K562 (cell line): ENCODE data around the gene MRPL11. TPM values are rescaled to one million over a fixed set of nuclear protein-coding genes. Genes with fewer than 3 reads are reported as not detected.

ENCODE experiments used
- ARNT ChIP-seq, 2 experiments: fragments of 450-650 bp; IDR thresholded peaks; 2 replicates each; pipeline ENCODE4 v1.6.1; 2016; ENCODE audit warnings: mild to moderate bottlenecking in 1 of 2
- HNRNPLL ChIP-seq: fragments of 200-400 bp; formaldehyde crosslinking; IDR thresholded peaks from 2 replicates; pipeline ENCODE4 v1.6.1; 2017; ENCODE audit warnings: low read length, low read depth, mild to moderate bottlenecking; ENCODE audit not compliant: poor library complexity, severe bottlenecking
- HNRNPUL1 ChIP-seq: fragments of 200-400 bp; formaldehyde crosslinking; IDR thresholded peaks from 2 replicates; pipeline ENCODE4 v1.6.1; 2017; ENCODE audit warnings: low read length
- KAT8 ChIP-seq: fragments of 450-650 bp; IDR thresholded peaks from 2 replicates; pipeline ENCODE4 v1.6.1; 2016; ENCODE audit warnings: low read depth, mild to moderate bottlenecking
- MAFG ChIP-seq: fragments of 450-650 bp; conservative IDR thresholded peaks from 2 replicates; pipeline ENCODE4 v1.6.1; 2016; ENCODE audit warnings: missing genetic modification characterization, missing compliant biosample characterization
- SPI1 ChIP-seq: IDR thresholded peaks from 2 replicates; pipeline ENCODE4 v1.6.1; 2011; ENCODE audit warnings: low read depth, low read length, control low read depth, borderline replicate concordance
- TEAD2 ChIP-seq: fragments of 450-650 bp; IDR thresholded peaks from 2 replicates; pipeline ENCODE4 v1.6.1; 2016; ENCODE audit warnings: missing genetic modification characterization, control low read depth, missing compliant biosample characterization
- XRCC5 ChIP-seq: fragments of 200-400 bp; formaldehyde crosslinking; IDR thresholded peaks from 2 replicates; pipeline ENCODE4 v1.6.1; 2017; ENCODE audit warnings: low read depth, mild to moderate bottlenecking, low read length
- ZBTB8A ChIP-seq: fragments of 450-650 bp; IDR thresholded peaks from 2 replicates; pipeline ENCODE4 v1.6.1; 2018; ENCODE audit warnings: mild to moderate bottlenecking, moderate library complexity; ENCODE audit not compliant: partially characterized antibody
- ZKSCAN1 ChIP-seq: fragments of 150-350 bp; IDR thresholded peaks from 2 replicates; pipeline ENCODE4 v1.6.1; 2016; ENCODE audit warnings: low read depth, low read length
- ZNF589 ChIP-seq: fragments of 200-800 bp; sonication (Bioruptor generic); IDR thresholded peaks from 2 replicates; pipeline ENCODE4 v1.6.1; 2016; ENCODE audit warnings: low read depth, missing genetic modification characterization, missing compliant biosample characterization
- ZNF696 ChIP-seq: fragments of 250-450 bp; sonication (Bioruptor Pico); conservative IDR thresholded peaks from 2 replicates; pipeline ENCODE4 v1.4.0; 2020; ENCODE audit warnings: mild to moderate bottlenecking, moderate library complexity
- polyA plus RNA-seq, 8 experiments: library from polyadenylated mRNA; depleted of rRNA in 4 of 8; stranded (reverse) in 5 of 8; unstranded in 3 of 8; fragments of >200 nt; fragmentation: Nextera tagmentation in 2 of 8; fragmentation: Illumina TruSeq in 1 of 8; extraction: Ambion mirVana in 2 of 8; extraction: Trizol in 1 of 8; gene quantifications; 2 replicates each; pipeline versions ENCODE4 v1.2.1 to v1.2.3, GENCODE V29; 2011 to 2014; ENCODE audit warnings: inconsistent platforms in 1 of 8, missing spikeins in 1 of 8
- total RNA-seq, 7 experiments: library from RNA; depleted of rRNA in 6 of 7; stranded (reverse); fragments of >200 nt in 6 of 7; fragmentation: Illumina TruSeq in 2 of 7; extraction: Trizol in 2 of 7; gene quantifications; 2 replicates each; pipeline versions ENCODE4 v1.2.1 to v1.2.3, GENCODE V29; 2011 to 2021; ENCODE audit warnings: low replicate concordance in 1 of 7
- TF ChIP-seq, protein P1 (sequence below): fragments of 450-650 bp; IDR thresholded peaks from 2 replicates; pipeline ENCODE4 v1.6.1; 2016; ENCODE audit warnings: missing biosample characterization, missing genetic modification characterization
- TF ChIP-seq, protein P2 (sequence below): sonication (generic); formaldehyde crosslinking; IDR thresholded peaks from 2 replicates; pipeline ENCODE4 v1.4.0; 2020; ENCODE audit warnings: mild to moderate bottlenecking, missing genetic modification reagents
- TF ChIP-seq, protein P3 (sequence below), 2 experiments: fragments of 150-350 bp in 1 of 2; IDR thresholded peaks; 2 replicates each; pipeline ENCODE4 v1.6.1; 2012 to 2016; ENCODE audit warnings: low read depth in 2 of 2, low read length in 2 of 2, mild to moderate bottlenecking in 1 of 2, moderate library complexity in 1 of 2
- TF ChIP-seq, protein P4 (sequence below), 2 experiments: fragments of 450-650 bp; IDR thresholded peaks; 2 replicates each; pipeline ENCODE4 v1.6.1; 2018; ENCODE audit warnings: mild to moderate bottlenecking in 2 of 2, low read depth in 1 of 2; ENCODE audit not compliant: partially characterized antibody in 2 of 2

MRPL11 gene
- total and polyA plus RNA-seq, 9 of the 15 experiments (the other 6 are each of a cell fraction or from before 2014, with no cell fraction given), result 33.0 to 173 (median 91.9) TPM

DNA sequence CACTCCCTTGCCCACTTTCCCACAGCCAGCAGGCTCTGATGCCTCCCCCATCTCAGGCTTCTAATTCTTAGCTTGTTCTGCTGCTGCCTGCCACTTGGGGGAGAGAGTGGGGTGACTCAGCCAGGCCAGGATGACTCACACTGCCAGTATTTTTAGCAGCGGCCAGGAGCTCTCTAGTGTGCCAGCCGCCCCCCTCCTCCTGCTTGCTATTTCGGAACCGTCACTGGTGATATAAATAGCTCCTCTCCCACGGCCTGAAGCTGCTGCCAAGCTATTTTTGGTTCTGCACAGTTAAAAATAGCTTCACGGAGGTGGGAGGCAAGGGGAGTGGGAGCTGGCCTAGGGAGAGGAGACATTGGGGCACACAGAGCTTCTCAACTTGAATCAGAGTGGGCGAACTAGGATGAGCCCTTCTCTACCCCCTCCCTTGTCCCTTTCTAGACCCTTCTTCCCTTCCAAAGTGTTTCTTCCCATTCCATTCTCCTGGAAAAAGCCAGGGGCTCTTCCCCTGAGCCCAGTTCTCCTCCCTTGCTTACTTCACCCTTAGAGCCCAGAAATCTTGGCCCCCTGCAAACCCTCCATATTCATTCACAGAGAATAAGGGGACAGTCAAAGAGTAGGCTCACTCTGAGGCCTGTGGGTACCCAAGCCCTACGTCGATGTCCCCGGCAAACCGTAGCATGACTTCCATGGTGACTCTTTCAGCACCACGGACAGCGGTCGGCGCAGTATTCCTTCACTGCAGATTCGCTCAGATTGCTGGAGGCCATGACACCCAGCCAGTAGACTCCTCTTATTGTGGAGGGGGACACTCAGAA lies 20.3 kb downstream of the MRPL11 start (continued):
- peak; percentile 49; the same call in 1 of the 2 replicates for TF ChIP-seq ZNF589 (CRISPR knock-in tag)
- TF ChIP-seq, protein P1, sequence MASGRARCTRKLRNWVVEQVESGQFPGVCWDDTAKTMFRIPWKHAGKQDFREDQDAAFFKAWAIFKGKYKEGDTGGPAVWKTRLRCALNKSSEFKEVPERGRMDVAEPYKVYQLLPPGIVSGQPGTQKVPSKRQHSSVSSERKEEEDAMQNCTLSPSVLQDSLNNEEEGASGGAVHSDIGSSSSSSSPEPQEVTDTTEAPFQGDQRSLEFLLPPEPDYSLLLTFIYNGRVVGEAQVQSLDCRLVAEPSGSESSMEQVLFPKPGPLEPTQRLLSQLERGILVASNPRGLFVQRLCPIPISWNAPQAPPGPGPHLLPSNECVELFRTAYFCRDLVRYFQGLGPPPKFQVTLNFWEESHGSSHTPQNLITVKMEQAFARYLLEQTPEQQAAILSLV, result no peak
- TF ChIP-seq ZBTB8A, result no peak
- TF ChIP-seq ZKSCAN1, result no peak
- TF ChIP-seq ARNT (IDR thresholded peaks at IDR 0.05), result no peak
- no peak for TF ChIP-seq KAT8
- no peak for TF ChIP-seq MAFG (tag)
- no peak for TF ChIP-seq ZNF696 (CRISPR knock-in tag)
- TF ChIP-seq SPI1, result no peak
- TF ChIP-seq HNRNPLL, result no peak
- no peak for TF ChIP-seq HNRNPUL1
- TF ChIP-seq TEAD2 (tag), result no peak
- TF ChIP-seq, protein P2, sequence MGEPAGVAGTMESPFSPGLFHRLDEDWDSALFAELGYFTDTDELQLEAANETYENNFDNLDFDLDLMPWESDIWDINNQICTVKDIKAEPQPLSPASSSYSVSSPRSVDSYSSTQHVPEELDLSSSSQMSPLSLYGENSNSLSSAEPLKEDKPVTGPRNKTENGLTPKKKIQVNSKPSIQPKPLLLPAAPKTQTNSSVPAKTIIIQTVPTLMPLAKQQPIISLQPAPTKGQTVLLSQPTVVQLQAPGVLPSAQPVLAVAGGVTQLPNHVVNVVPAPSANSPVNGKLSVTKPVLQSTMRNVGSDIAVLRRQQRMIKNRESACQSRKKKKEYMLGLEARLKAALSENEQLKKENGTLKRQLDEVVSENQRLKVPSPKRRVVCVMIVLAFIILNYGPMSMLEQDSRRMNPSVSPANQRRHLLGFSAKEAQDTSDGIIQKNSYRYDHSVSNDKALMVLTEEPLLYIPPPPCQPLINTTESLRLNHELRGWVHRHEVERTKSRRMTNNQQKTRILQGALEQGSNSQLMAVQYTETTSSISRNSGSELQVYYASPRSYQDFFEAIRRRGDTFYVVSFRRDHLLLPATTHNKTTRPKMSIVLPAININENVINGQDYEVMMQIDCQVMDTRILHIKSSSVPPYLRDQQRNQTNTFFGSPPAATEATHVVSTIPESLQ (CRISPR knock-in tag), result peak; percentile 86; the same call in 1 of the 2 replicates
- TF ChIP-seq XRCC5, result no peak
- TF ChIP-seq, protein P3, sequence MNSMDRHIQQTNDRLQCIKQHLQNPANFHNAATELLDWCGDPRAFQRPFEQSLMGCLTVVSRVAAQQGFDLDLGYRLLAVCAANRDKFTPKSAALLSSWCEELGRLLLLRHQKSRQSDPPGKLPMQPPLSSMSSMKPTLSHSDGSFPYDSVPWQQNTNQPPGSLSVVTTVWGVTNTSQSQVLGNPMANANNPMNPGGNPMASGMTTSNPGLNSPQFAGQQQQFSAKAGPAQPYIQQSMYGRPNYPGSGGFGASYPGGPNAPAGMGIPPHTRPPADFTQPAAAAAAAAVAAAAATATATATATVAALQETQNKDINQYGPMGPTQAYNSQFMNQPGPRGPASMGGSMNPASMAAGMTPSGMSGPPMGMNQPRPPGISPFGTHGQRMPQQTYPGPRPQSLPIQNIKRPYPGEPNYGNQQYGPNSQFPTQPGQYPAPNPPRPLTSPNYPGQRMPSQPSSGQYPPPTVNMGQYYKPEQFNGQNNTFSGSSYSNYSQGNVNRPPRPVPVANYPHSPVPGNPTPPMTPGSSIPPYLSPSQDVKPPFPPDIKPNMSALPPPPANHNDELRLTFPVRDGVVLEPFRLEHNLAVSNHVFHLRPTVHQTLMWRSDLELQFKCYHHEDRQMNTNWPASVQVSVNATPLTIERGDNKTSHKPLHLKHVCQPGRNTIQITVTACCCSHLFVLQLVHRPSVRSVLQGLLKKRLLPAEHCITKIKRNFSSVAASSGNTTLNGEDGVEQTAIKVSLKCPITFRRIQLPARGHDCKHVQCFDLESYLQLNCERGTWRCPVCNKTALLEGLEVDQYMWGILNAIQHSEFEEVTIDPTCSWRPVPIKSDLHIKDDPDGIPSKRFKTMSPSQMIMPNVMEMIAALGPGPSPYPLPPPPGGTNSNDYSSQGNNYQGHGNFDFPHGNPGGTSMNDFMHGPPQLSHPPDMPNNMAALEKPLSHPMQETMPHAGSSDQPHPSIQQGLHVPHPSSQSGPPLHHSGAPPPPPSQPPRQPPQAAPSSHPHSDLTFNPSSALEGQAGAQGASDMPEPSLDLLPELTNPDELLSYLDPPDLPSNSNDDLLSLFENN (IDR thresholded peaks at IDR 0.05; ENCODE audit: low read depth in 2 of 2, low read length in 2 of 2), result no peak
- TF ChIP-seq, protein P4, sequence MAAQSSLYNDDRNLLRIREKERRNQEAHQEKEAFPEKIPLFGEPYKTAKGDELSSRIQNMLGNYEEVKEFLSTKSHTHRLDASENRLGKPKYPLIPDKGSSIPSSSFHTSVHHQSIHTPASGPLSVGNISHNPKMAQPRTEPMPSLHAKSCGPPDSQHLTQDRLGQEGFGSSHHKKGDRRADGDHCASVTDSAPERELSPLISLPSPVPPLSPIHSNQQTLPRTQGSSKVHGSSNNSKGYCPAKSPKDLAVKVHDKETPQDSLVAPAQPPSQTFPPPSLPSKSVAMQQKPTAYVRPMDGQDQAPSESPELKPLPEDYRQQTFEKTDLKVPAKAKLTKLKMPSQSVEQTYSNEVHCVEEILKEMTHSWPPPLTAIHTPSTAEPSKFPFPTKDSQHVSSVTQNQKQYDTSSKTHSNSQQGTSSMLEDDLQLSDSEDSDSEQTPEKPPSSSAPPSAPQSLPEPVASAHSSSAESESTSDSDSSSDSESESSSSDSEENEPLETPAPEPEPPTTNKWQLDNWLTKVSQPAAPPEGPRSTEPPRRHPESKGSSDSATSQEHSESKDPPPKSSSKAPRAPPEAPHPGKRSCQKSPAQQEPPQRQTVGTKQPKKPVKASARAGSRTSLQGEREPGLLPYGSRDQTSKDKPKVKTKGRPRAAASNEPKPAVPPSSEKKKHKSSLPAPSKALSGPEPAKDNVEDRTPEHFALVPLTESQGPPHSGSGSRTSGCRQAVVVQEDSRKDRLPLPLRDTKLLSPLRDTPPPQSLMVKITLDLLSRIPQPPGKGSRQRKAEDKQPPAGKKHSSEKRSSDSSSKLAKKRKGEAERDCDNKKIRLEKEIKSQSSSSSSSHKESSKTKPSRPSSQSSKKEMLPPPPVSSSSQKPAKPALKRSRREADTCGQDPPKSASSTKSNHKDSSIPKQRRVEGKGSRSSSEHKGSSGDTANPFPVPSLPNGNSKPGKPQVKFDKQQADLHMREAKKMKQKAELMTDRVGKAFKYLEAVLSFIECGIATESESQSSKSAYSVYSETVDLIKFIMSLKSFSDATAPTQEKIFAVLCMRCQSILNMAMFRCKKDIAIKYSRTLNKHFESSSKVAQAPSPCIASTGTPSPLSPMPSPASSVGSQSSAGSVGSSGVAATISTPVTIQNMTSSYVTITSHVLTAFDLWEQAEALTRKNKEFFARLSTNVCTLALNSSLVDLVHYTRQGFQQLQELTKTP (IDR thresholded peaks at IDR 0.05; ENCODE audit: low read depth in 1 of 2, partially characterized antibody in 2 of 2), result peak in 1 of 2 experiments; percentile 95
